Lower leg skin (tissue), 3 donors: ENCODE data around the gene NANOS3.

Experiments
- CTCF ChIP-seq, 3 donors: fragments of 450-650 bp; IDR thresholded peaks; one replicate each; pipeline ENCODE4 v1.5.1; 2016; ENCODE audit warnings: antibody characterized with exemption in 3 of 3, mild to moderate bottlenecking in 3 of 3, moderate library complexity in 2 of 3
- POLR2A ChIP-seq, 2 donors: fragments of 450-650 bp; IDR thresholded peaks; one replicate each; pipeline ENCODE4 v1.6.1; 2016 to 2017; ENCODE audit warnings: antibody characterized with exemption in 2 of 2, mild to moderate bottlenecking in 1 of 2, moderate library complexity in 1 of 2

DNA sequence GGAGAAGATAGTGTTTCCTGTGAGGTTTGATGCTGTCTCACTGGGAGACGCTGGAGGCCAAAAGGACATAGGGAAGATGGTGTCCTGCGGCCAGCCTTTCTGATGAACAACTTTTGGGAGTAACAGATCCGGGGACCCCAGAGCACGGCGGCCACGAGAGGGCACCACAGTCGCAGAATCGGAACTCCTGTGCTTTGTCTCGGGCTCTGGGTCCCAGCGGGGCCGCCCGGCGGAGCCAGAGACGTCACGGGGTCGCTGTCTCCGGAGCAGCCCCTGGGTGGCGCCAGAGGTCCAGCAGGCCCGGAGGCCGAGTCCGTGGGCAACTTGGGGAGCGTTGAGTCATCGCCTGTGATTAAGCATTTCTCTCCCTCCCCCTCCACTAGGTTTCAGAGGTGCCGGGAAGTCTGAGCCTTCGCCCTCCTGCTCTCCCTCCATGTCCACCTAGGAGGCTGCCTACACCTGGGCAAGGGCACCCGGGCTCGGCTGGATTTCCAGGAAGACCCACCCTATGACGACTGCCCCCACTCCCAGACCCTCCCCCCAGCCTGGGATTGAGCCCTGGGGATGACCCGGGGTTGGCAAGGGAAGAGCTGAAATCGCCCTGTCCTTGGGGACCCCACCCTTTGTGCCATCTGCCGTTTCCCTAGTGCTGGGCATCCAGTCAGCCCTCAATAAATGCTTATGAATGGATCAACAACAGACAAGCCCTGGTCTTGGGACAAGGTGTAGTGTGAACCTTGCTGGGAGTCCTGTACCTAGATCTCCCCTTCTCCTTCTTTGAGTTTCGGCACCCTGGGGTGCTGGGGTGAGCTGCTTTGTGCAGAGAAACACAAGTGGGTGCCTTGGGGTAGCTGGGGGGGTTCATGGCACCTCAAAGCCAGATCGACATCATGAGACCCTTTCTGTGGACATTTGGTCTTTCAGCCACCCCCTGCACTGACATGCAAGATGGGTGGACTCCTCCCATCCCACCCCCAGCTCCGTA is 3.4 kb downstream of the NANOS3 start:
- TF ChIP-seq POLR2A (IDR thresholded peaks at IDR 0.05) (no peak), CTCF (IDR thresholded peaks at IDR 0.05) (peak in 2 of 3 donors; percentile 28 to 98)
